ENCODE data around the gene PRRC2A. TPM values are rescaled to one million over a fixed set of nuclear protein-coding genes. Genes with fewer than 3 reads are reported as not detected.

The PRRC2A gene
- total RNA-seq, 1 experiment from 2014 or later: 383 TPM

DNA sequence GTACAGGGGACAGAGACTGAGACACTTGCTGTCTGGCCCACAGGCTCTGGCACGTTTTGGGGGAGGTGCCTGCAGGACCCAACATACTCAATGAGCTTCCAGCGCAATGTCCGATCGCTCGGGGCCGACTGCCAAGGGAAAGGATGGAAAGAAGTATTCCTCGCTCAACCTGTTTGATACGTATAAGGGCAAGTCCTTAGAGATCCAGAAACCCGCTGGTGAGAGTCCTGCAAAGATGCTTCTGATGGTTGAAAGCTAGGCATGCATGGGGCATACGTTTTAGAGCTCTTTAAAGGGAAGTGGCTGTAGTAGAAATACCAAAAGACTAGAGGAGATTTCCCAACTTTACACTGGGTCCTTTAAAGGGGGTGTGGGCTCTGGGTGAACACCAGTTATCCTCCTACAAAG is 2.2 kb downstream of the PRRC2A start:
- Histone ChIP-seq H2BK120ac (ENCODE audit: low read depth, low read length, poor library complexity, severe bottlenecking) (no peak overlapping the region), H2BK20ac (ENCODE audit: low read depth, low read length, poor library complexity, severe bottlenecking) (no peak overlapping the region)

More for the DNA sequence above, 2.2 kb downstream of the PRRC2A start:
- H3K27ac Mint-ChIP-seq: peak overlapping the region; percentile 32 to 99 (median 98); a peak in 6 of 7 replicates
- H3K79me2 ChIP-seq (ENCODE audit: insufficient read depth, low read length): peaks cover 20% of the 10 kb centered on the region
- no peaks in the 10 kb centered on the region for H3K27me3 ChIP-seq (ENCODE audit: insufficient read depth, low read length)
- H3K56ac ChIP-seq (ENCODE audit: insufficient read length, low read depth, low read length): no peak overlapping the region
- H3K9ac ChIP-seq (ENCODE audit: extremely low read depth, insufficient read length, low read length): no peak overlapping the region
- no peaks in the 10 kb centered on the region; a peak in 1 of 5 replicates for H3K9me3 Mint-ChIP-seq
- peaks cover 14 to 16% of the 10 kb centered on the region in 2 experiments for H3K4me1 Mint-ChIP-seq
- H3K9me3 ChIP-seq (ENCODE audit: control insufficient read depth, low read depth, low read length): no peaks in the 10 kb centered on the region
- peaks cover 5% of the 10 kb centered on the region for H3K79me1 ChIP-seq (ENCODE audit: insufficient read depth, low read depth, low read length, poor library complexity, severe bottlenecking)
- no peak for DNase-seq
- H3K4me1 ChIP-seq (ENCODE audit: insufficient read depth, low read length): peaks cover 3% of the 10 kb centered on the region; the same call in 1 of the 2 replicates
- no peak overlapping the region for H2BK15ac ChIP-seq (ENCODE audit: low read depth, low read length)
- peaks cover 60 to 66% (median 66%) of the 10 kb centered on the region in 3 experiments for H3K36me3 Mint-ChIP-seq (ENCODE audit: insufficient read depth in 1 of 3, low read depth in 3 of 3)
- no peak overlapping the region for H4K5ac ChIP-seq (ENCODE audit: insufficient read length, low read depth, low read length)
- peak overlapping the region; percentile 93 to 98 for H3K4me3 Mint-ChIP-seq
- H3K4ac ChIP-seq (ENCODE audit: low read depth, low read length): no peak overlapping the region
- no peaks in the 10 kb centered on the region for H4K20me1 ChIP-seq (ENCODE audit: control insufficient read depth, insufficient read depth, insufficient read length)
- H4K8ac ChIP-seq (replicated peaks; ENCODE audit: insufficient read length, low read depth, low read length): no peak overlapping the region
- peaks cover 8% of the 10 kb centered on the region for H3K23me2 ChIP-seq (ENCODE audit: insufficient read length, low read depth, low read length, poor library complexity, severe bottlenecking)
- no peak overlapping the region for H3K18ac ChIP-seq (ENCODE audit: insufficient read length, low read depth, low read length)
- no peak overlapping the region for H2AFZ ChIP-seq (ENCODE audit: low read length)
- H3K27ac ChIP-seq (ENCODE audit: insufficient read length, low read depth, low read length): no peak overlapping the region
- no peaks in the 10 kb centered on the region; the same call in 1 of the 2 replicates for H3K27me3 Mint-ChIP-seq (ENCODE audit: low read depth)
- H2BK12ac ChIP-seq (ENCODE audit: insufficient read length, low read depth, low read length): no peak overlapping the region
- H3K4me2 ChIP-seq (ENCODE audit: insufficient read depth, insufficient read length, low read length): peak overlapping the region; percentile 92
- no CpG with 5 or more reads among the region's 10 CpGs for WGBS (ENCODE audit: extremely low coverage, insufficient read length, low lambda C conversion rate)
- H2BK5ac ChIP-seq (ENCODE audit: insufficient read length, low read length): no peak overlapping the region
- no peak overlapping the region for H3T11ph ChIP-seq (ENCODE audit: low read length)
- no peak overlapping the region for H3K23ac ChIP-seq (ENCODE audit: insufficient read length, low read depth, low read length)
- H3K14ac ChIP-seq (ENCODE audit: insufficient read depth, low read length): no peak overlapping the region
- no peak for TF ChIP-seq CTCF (conservative IDR thresholded peaks at IDR 0.05)
- H4K91ac ChIP-seq (ENCODE audit: insufficient read length, low read depth, low read length): no peak overlapping the region
- no peak overlapping the region for H2AK5ac ChIP-seq (ENCODE audit: insufficient read length, low read length)

Data from H9 (cell line).